K562 (cell line): ENCODE measurements around the gene ARL8A. TPM values are rescaled to one million over a fixed set of nuclear protein-coding genes. Genes with fewer than 3 reads are reported as not detected.
A peak's percentile ranks its signal among the peaks of the same experiment; 100 is the strongest.

Source experiments
- BHLHE40 ChIP-seq: IDR thresholded peaks from 2 replicates; pipeline ENCODE4 v1.6.1; 2011; ENCODE audit warnings: low read length, improper control_type of control experiment
- FOSL1 ChIP-seq: fragments of 200-800 bp; sonication (Bioruptor generic); conservative IDR thresholded peaks from 2 replicates; pipeline ENCODE4 v1.6.1; 2016; ENCODE audit warnings: missing genetic modification characterization, missing compliant biosample characterization
- FOXP1 ChIP-seq: sonication (generic); formaldehyde crosslinking; IDR thresholded peaks from 2 replicates; pipeline ENCODE4 v1.8.0; 2022; ENCODE audit warnings: mild to moderate bottlenecking, missing genetic modification reagents
- FUS ChIP-seq: fragments of 200-400 bp; formaldehyde crosslinking; optimal IDR thresholded peaks from 2 replicates; pipeline ENCODE3; 2017; ENCODE audit warnings: low read depth, low read length
- KLF6 ChIP-seq: fragments of 250-450 bp; sonication (Bioruptor Pico); IDR thresholded peaks from 2 replicates; pipeline ENCODE4 v1.4.0; 2020; ENCODE audit warnings: mild to moderate bottlenecking, moderate library complexity, borderline replicate concordance
- NEUROD1 ChIP-seq: fragments of 150-350 bp; IDR thresholded peaks from 2 replicates; pipeline ENCODE4 v1.6.1; 2014; ENCODE audit warnings: borderline replicate concordance, low read length, low read depth; ENCODE audit not compliant: partially characterized antibody
- PHF8 ChIP-seq: fragments of 200-600 bp; sonication (generic); IDR thresholded peaks from 2 replicates; pipeline ENCODE4 v1.6.1; 2012; ENCODE audit warnings: mixed run types, mild to moderate bottlenecking, inconsistent platforms, low read length, moderate library complexity, borderline replicate concordance
- U2AF2 ChIP-seq: fragments of 200-400 bp; formaldehyde crosslinking; optimal IDR thresholded peaks from 2 replicates; pipeline ENCODE3; 2017; ENCODE audit warnings: low read depth, mild to moderate bottlenecking, low read length
- XRCC4 ChIP-seq: IDR thresholded peaks from one replicate; pipeline ENCODE4 v1.6.1; 2011; ENCODE audit not compliant: insufficient read depth, insufficient read length; ENCODE audit errors: extremely low read depth
- ZNF507 ChIP-seq: conservative IDR thresholded peaks from 2 replicates; pipeline ENCODE4 v1.6.1; 2017; ENCODE audit warnings: missing genetic modification characterization, missing compliant biosample characterization
- ZNF76 ChIP-seq: fragments of 250-450 bp; sonication (Bioruptor Pico); IDR thresholded peaks from 2 replicates; pipeline ENCODE4 v1.4.0; 2020; ENCODE audit warnings: mild to moderate bottlenecking, moderate library complexity, borderline replicate concordance
- polyA plus RNA-seq, 8 experiments: library from polyadenylated mRNA; depleted of rRNA in 4 of 8; stranded (reverse) in 5 of 8; unstranded in 3 of 8; fragments of >200 nt; fragmentation: Nextera tagmentation in 2 of 8; fragmentation: Illumina TruSeq in 1 of 8; extraction: Ambion mirVana in 2 of 8; extraction: Trizol in 1 of 8; gene quantifications; 2 replicates each; pipeline versions ENCODE4 v1.2.1 to v1.2.3, GENCODE V29; 2011 to 2014; ENCODE audit warnings: inconsistent platforms in 1 of 8, missing spikeins in 1 of 8
- total RNA-seq, 7 experiments: library from RNA; depleted of rRNA in 6 of 7; stranded (reverse); fragments of >200 nt in 6 of 7; fragmentation: Illumina TruSeq in 2 of 7; extraction: Trizol in 2 of 7; gene quantifications; 2 replicates each; pipeline versions ENCODE4 v1.2.1 to v1.2.3, GENCODE V29; 2011 to 2021; ENCODE audit warnings: low replicate concordance in 1 of 7
- TF ChIP-seq, protein P1 (sequence below): sonication (generic); formaldehyde crosslinking; IDR thresholded peaks from 2 replicates; pipeline ENCODE4 v1.8.0; 2022; ENCODE audit warnings: mild to moderate bottlenecking, missing genetic modification reagents
- TF ChIP-seq, protein P2 (sequence below): fragments of 200-800 bp; sonication (Bioruptor generic); IDR thresholded peaks from 2 replicates; pipeline ENCODE4 v1.6.1; 2017; ENCODE audit warnings: missing genetic modification characterization, missing compliant biosample characterization
- TF ChIP-seq, protein P3 (sequence below): fragments of 250-450 bp; sonication (Bioruptor Pico); IDR thresholded peaks from 2 replicates; pipeline ENCODE4 v1.4.0; 2020; ENCODE audit warnings: borderline replicate concordance
- TF ChIP-seq, protein P4 (sequence below): fragments of 450-650 bp; IDR thresholded peaks from 2 replicates; pipeline ENCODE4 v1.6.1; 2016; ENCODE audit warnings: antibody characterized with exemption

Gene ARL8A
- total and polyA plus RNA-seq, 9 of the 15 experiments (the other 6 are each of a cell fraction or from before 2014, with no cell fraction given), result 0.17 to 27.3 (median 15.6) TPM

DNA sequence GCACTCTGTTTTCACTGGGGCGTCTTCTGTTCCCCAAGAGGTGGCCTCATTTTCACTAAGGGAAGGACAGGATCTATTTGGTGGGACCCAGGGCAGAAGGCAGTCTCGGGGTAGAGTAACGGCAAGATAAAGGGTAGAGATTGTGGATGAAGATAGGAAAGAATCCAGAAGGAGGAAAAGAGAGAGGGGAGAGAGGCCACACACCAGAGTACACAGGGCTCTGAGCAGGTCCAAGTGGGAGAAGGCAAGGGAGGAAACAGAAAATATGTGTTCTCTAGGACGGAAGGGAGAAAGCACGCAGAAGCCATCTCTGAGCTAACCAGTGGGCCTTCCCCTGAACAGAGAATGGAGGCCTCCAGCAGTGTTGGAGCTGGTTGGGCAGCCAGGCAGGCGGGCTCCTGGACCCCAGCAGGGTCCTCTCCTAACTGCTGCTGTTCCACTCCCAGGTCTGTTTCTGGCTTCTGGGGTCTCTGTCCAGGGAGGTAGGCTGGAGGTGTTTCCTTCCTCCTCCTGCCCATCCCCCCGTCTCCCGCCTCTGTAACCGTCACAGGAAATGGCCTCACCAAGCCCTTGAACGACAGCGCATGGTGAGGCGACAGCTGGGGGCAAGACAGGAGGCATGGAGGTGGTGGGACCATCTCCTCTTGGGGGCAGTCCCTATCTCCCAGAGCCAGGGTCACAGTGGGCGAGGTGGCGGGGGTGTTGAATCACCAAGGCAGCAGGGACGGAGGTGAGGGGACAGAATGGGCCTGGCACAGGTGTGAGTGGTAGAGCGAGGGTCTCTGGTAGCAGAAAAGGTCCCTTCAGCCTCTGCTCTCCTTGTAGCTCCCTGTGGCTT is 15.2 kb upstream of the ARL8A start (continued):
- TF ChIP-seq KLF6 (CRISPR knock-in tag) (peak; percentile 9; the same call in 1 of the 2 replicates), FOSL1 (tag) (peak; percentile 52; the same call in 1 of the 2 replicates), NEUROD1 (peak; percentile 65), FUS (no peak), ZNF76 (CRISPR knock-in tag) (peak; percentile 40), XRCC4 (no peak), U2AF2 (no peak), ZNF507 (tag) (no peak), FOXP1 (CRISPR knock-in tag) (no peak), PHF8 (peak; percentile 46; the same call in 1 of the 2 replicates), BHLHE40 (no peak)
- TF ChIP-seq, protein P1, sequence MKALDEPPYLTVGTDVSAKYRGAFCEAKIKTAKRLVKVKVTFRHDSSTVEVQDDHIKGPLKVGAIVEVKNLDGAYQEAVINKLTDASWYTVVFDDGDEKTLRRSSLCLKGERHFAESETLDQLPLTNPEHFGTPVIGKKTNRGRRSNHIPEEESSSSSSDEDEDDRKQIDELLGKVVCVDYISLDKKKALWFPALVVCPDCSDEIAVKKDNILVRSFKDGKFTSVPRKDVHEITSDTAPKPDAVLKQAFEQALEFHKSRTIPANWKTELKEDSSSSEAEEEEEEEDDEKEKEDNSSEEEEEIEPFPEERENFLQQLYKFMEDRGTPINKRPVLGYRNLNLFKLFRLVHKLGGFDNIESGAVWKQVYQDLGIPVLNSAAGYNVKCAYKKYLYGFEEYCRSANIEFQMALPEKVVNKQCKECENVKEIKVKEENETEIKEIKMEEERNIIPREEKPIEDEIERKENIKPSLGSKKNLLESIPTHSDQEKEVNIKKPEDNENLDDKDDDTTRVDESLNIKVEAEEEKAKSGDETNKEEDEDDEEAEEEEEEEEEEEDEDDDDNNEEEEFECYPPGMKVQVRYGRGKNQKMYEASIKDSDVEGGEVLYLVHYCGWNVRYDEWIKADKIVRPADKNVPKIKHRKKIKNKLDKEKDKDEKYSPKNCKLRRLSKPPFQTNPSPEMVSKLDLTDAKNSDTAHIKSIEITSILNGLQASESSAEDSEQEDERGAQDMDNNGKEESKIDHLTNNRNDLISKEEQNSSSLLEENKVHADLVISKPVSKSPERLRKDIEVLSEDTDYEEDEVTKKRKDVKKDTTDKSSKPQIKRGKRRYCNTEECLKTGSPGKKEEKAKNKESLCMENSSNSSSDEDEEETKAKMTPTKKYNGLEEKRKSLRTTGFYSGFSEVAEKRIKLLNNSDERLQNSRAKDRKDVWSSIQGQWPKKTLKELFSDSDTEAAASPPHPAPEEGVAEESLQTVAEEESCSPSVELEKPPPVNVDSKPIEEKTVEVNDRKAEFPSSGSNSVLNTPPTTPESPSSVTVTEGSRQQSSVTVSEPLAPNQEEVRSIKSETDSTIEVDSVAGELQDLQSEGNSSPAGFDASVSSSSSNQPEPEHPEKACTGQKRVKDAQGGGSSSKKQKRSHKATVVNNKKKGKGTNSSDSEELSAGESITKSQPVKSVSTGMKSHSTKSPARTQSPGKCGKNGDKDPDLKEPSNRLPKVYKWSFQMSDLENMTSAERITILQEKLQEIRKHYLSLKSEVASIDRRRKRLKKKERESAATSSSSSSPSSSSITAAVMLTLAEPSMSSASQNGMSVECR (CRISPR knock-in tag), result peak; percentile 71
- TF ChIP-seq, protein P2, sequence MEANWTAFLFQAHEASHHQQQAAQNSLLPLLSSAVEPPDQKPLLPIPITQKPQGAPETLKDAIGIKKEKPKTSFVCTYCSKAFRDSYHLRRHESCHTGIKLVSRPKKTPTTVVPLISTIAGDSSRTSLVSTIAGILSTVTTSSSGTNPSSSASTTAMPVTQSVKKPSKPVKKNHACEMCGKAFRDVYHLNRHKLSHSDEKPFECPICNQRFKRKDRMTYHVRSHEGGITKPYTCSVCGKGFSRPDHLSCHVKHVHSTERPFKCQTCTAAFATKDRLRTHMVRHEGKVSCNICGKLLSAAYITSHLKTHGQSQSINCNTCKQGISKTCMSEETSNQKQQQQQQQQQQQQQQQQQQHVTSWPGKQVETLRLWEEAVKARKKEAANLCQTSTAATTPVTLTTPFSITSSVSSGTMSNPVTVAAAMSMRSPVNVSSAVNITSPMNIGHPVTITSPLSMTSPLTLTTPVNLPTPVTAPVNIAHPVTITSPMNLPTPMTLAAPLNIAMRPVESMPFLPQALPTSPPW (CRISPR knock-in tag), result peak; percentile 49
- TF ChIP-seq, protein P3, sequence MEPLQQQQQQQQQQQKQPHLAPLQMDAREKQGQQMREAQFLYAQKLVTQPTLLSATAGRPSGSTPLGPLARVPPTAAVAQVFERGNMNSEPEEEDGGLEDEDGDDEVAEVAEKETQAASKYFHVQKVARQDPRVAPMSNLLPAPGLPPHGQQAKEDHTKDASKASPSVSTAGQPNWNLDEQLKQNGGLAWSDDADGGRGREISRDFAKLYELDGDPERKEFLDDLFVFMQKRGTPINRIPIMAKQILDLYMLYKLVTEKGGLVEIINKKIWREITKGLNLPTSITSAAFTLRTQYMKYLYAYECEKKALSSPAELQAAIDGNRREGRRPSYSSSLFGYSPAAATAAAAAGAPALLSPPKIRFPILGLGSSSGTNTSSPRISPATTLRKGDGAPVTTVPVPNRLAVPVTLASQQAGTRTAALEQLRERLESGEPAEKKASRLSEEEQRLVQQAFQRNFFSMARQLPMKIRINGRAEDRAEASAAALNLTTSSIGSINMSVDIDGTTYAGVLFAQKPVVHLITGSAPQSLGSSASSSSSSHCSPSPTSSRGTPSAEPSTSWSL, result no peak
- TF ChIP-seq, protein P4, sequence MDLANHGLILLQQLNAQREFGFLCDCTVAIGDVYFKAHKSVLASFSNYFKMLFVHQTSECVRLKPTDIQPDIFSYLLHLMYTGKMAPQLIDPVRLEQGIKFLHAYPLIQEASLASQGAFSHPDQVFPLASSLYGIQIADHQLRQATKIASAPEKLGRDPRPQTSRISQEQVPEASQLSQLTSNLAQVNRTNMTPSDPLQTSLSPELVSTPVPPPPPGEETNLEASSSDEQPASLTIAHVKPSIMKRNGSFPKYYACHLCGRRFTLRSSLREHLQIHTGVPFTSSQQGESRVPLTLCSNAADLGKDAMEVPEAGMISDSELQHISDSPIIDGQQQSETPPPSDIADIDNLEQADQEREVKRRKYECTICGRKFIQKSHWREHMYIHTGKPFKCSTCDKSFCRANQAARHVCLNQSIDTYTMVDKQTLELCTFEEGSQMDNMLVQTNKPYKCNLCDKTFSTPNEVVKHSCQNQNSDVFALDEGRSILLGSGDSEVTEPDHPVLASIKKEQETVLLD, result peak; percentile 51; the same call in 1 of the 2 replicates
